HepG2 (cell line): ENCODE measurements around the gene BSND. TPM values are rescaled to one million over a fixed set of nuclear protein-coding genes. Genes with fewer than 3 reads are reported as not detected.

Experiments used
- ATAC-seq: fragments of 200-7000 bp; cut with Tn5 transposase; 3 replicates; pipeline ENCODE4 v1.9.1; 2020; ENCODE audit warnings: mild to moderate bottlenecking, moderate library complexity
- BruUV-seq: library from RNA; stranded (reverse); fragments of 400-500 nt; replicated peaks from 2 replicates; lab custom pipeline; 2021; lab: Mats Ljungman, UMichigan
- CTCF ChIA-PET: fragments of 300-600 bp; formaldehyde crosslinking; extraction: SDS; loops from one replicate; lab custom pipeline; 2021; ENCODE audit warnings: low total read pairs, inconsistent platforms, low intra/inter-chr PET ratio; lab: Yijun Ruan, JAX
- POLR2A ChIA-PET: fragments of 350-600 bp; sonication (Branson Sonifier 250); formaldehyde crosslinking; loops from one replicate; lab custom pipeline; 2020; ENCODE audit warnings: antibody characterized with exemption, inconsistent platforms; lab: Yijun Ruan, JAX
- DNase-seq: peaks from one replicate; pipeline ENCODE4 v3.0.0-alpha.2; 2015; ENCODE audit warnings: low spot score
- FAIRE-seq: peaks from 3 replicates; lab custom pipeline; 2011; peaks lifted over from hg19 to GRCh38; lab: Jason Lieb, UNC
- H2AFZ ChIP-seq: one replicate; pipeline ENCODE4 v1.6.1; 2011; ENCODE audit warnings: low read length, inconsistent platforms
- H3K27ac ChIP-seq: fragments of 300-600 bp; 3 replicates; pipeline ENCODE4 v1.8.0; 2011; ENCODE audit warnings: mixed run types, mild to moderate bottlenecking, mixed read lengths, low read length, inconsistent platforms; ENCODE audit not compliant: insufficient read depth; ENCODE audit errors: extremely low read length
- H3K27me3 ChIP-seq, 2 experiments: fragments of 200-600 bp in 1 of 2; 2 replicates in 1 of 2; 3 replicates in 1 of 2; pipeline versions ENCODE4 v1.6.0 to v1.8.0; 2011; ENCODE audit warnings: low read length in 2 of 2, mild to moderate bottlenecking in 2 of 2, moderate library complexity in 2 of 2, inconsistent platforms in 1 of 2; ENCODE audit not compliant: insufficient read depth in 2 of 2, control insufficient read depth in 1 of 2
- H3K36me3 ChIP-seq, 2 experiments: fragments of 200-600 bp in 1 of 2; replicated peaks in 1 of 2; 2 replicates in 1 of 2; 3 replicates in 1 of 2; pipeline versions ENCODE4 v1.5.1 to v1.8.0; 2011; ENCODE audit warnings: low read length in 2 of 2, inconsistent platforms in 1 of 2; ENCODE audit not compliant: insufficient read depth in 2 of 2, control insufficient read depth in 1 of 2
- H3K4me1 ChIP-seq: 2 replicates; pipeline ENCODE4 v1.5.1; 2012; ENCODE audit warnings: low read length, inconsistent platforms; ENCODE audit not compliant: insufficient read depth
- H3K4me2 ChIP-seq: 2 replicates; pipeline ENCODE4 v1.6.0; 2011; ENCODE audit warnings: low read depth, low read length, inconsistent platforms
- H3K4me3 ChIP-seq, 3 experiments: fragments of 200-600 bp in 1 of 3; sonication (generic), shearing (Covaris generic) in 1 of 3; replicated peaks in 1 of 3; 2 replicates each; pipeline ENCODE4 v1.5.1; 2011 to 2016; ENCODE audit warnings: low read length in 3 of 3, inconsistent platforms in 2 of 3, low read depth in 2 of 3, mild to moderate bottlenecking in 2 of 3, control low read depth in 1 of 3, mixed read lengths in 1 of 3; ENCODE audit not compliant: insufficient read depth in 1 of 3
- H3K79me2 ChIP-seq: one replicate; pipeline ENCODE4 v1.6.1; 2011; ENCODE audit warnings: low read length, inconsistent platforms; ENCODE audit not compliant: insufficient read depth
- H3K9ac ChIP-seq: 2 replicates; pipeline ENCODE4 v1.6.0; 2011; ENCODE audit warnings: mild to moderate bottlenecking, low read depth, low read length, inconsistent platforms; ENCODE audit not compliant: insufficient read depth
- H3K9me3 ChIP-seq: 2 replicates; pipeline ENCODE4 v1.5.1; 2012; ENCODE audit warnings: mild to moderate bottlenecking, low read length
- H4K20me1 ChIP-seq: 2 replicates; pipeline ENCODE4 v1.6.0; 2011; ENCODE audit warnings: inconsistent platforms, mild to moderate bottlenecking, low read length, moderate library complexity; ENCODE audit not compliant: insufficient read depth
- CBX1 ChIP-seq: IDR thresholded peaks from one replicate; pipeline ENCODE4 v1.6.1; 2016; ENCODE audit warnings: antibody characterized with exemption, low read depth
- DNMT1 ChIP-seq: sonication (generic); formaldehyde crosslinking; IDR thresholded peaks from 2 replicates; pipeline ENCODE4 v1.5.1; 2020; ENCODE audit warnings: mild to moderate bottlenecking, missing genetic modification reagents
- E2F5 ChIP-seq: sonication (generic); formaldehyde crosslinking; conservative IDR thresholded peaks from 2 replicates; pipeline ENCODE4 v1.4.0; 2020; ENCODE audit warnings: missing genetic modification reagents
- GLMP ChIP-seq: sonication (generic); formaldehyde crosslinking; IDR thresholded peaks from 2 replicates; pipeline ENCODE4 v1.9.0; 2021; ENCODE audit warnings: missing genetic modification reagents, mild to moderate bottlenecking, borderline replicate concordance
- HDAC1 ChIP-seq: sonication (generic); formaldehyde crosslinking; IDR thresholded peaks from 2 replicates; pipeline ENCODE4 v1.5.1; 2020; ENCODE audit warnings: mild to moderate bottlenecking, missing genetic modification reagents
- HOMEZ ChIP-seq: IDR thresholded peaks from 2 replicates; pipeline ENCODE4 v1.6.1; 2016; ENCODE audit warnings: low read depth
- KDM2A ChIP-seq: sonication (generic); formaldehyde crosslinking; IDR thresholded peaks from 2 replicates; pipeline ENCODE4 v1.4.0; 2020; ENCODE audit warnings: low read depth, missing genetic modification reagents, borderline replicate concordance
- MAX ChIP-seq: IDR thresholded peaks from 2 replicates; pipeline ENCODE4 v1.6.1; 2012; ENCODE audit warnings: inconsistent platforms
- PHF20 ChIP-seq: sonication (generic); formaldehyde crosslinking; IDR thresholded peaks from 2 replicates; pipeline ENCODE4 v1.5.0; 2020; ENCODE audit warnings: mild to moderate bottlenecking, missing genetic modification reagents
- RORA ChIP-seq: sonication (generic); formaldehyde crosslinking; IDR thresholded peaks from 2 replicates; pipeline ENCODE4 v1.5.0; 2020; ENCODE audit warnings: mild to moderate bottlenecking, missing genetic modification reagents, moderate library complexity
- SPEN ChIP-seq: sonication (generic); formaldehyde crosslinking; IDR thresholded peaks from 2 replicates; pipeline ENCODE4 v1.5.1; 2020; ENCODE audit warnings: low read depth, mild to moderate bottlenecking, missing genetic modification reagents
- THAP8 ChIP-seq: sonication (generic); formaldehyde crosslinking; IDR thresholded peaks from 2 replicates; pipeline ENCODE4 v1.5.1; 2020; ENCODE audit warnings: missing genetic modification reagents, mild to moderate bottlenecking, borderline replicate concordance
- TIGD3 ChIP-seq: sonication (generic); formaldehyde crosslinking; IDR thresholded peaks from 2 replicates; pipeline ENCODE4 v1.5.1; 2020; ENCODE audit warnings: mild to moderate bottlenecking, missing genetic modification reagents, borderline replicate concordance
- ZBTB1 ChIP-seq: sonication (generic); formaldehyde crosslinking; IDR thresholded peaks from 2 replicates; pipeline ENCODE4 v1.4.0; 2020; ENCODE audit warnings: missing genetic modification reagents, borderline replicate concordance
- ZNF143 ChIP-seq: sonication (generic); formaldehyde crosslinking; IDR thresholded peaks from 2 replicates; pipeline ENCODE4 v1.4.0; 2020; ENCODE audit warnings: missing genetic modification reagents
- ZNF17 ChIP-seq: sonication (generic); formaldehyde crosslinking; IDR thresholded peaks from 2 replicates; pipeline ENCODE4 v1.5.0; 2020; ENCODE audit warnings: mild to moderate bottlenecking, missing genetic modification reagents
- ZNF460 ChIP-seq: sonication (generic); formaldehyde crosslinking; IDR thresholded peaks from 2 replicates; pipeline ENCODE4 v1.5.1; 2020; ENCODE audit warnings: missing genetic modification reagents, mild to moderate bottlenecking, borderline replicate concordance
- WGBS: methylation state at CpG from one replicate; pipeline ENCODE4 v1.1.6; 2017; ENCODE audit warnings: low lambda C conversion rate; 5-methylcytosine and 5-hydroxymethylcytosine counted together
- in situ Hi-C: cut with HindIII; loops from 2 replicates; pipeline ENCODE4 v1.10.0; 2017; ENCODE audit warnings: low pct_unique_long_range_greater_than_20kb; ENCODE audit not compliant: extremely low pct_ligation_motif_present
- intact Hi-C: fragments of 100-400 bp; cut with micrococcal nuclease; formaldehyde crosslinking; loops from one replicate; pipeline ENCODE4 v1.10.0; 2022; ENCODE audit not compliant: unreplicated experiment
- polyA plus RNA-seq, 8 experiments: library from polyadenylated mRNA; depleted of rRNA in 3 of 8; stranded (reverse) in 7 of 8; unstranded in 1 of 8; fragments of >200 nt; fragmentation: Illumina TruSeq in 4 of 8; extraction: Trizol in 4 of 8; gene quantifications; 2 replicates each; pipeline versions ENCODE4 v1.2.1 to v1.2.3, GENCODE V29; 2011 to 2016; ENCODE audit warnings: low read depth in 4 of 8, missing spikeins in 1 of 8, mixed read lengths in 1 of 8; ENCODE audit not compliant: insufficient read depth in 1 of 8
- total RNA-seq, 5 experiments: library from RNA; depleted of rRNA; stranded (reverse); fragments of >200 nt; fragmentation: Illumina TruSeq; extraction: Trizol; gene quantifications; 2 replicates each; pipeline ENCODE4 v1.2.3, GENCODE V29; 2016; ENCODE audit warnings: low read depth in 1 of 5
- TF ChIP-seq, protein P1 (sequence below): sonication (generic); formaldehyde crosslinking; IDR thresholded peaks from 2 replicates; pipeline ENCODE4 v1.8.0; 2023; ENCODE audit warnings: mild to moderate bottlenecking, missing genetic modification reagents

Gene BSND
- total and polyA plus RNA-seq, 2 of the 13 experiments (the other 11 are each of a cell fraction or from before 2014, with no cell fraction given) = not detected

DNA sequence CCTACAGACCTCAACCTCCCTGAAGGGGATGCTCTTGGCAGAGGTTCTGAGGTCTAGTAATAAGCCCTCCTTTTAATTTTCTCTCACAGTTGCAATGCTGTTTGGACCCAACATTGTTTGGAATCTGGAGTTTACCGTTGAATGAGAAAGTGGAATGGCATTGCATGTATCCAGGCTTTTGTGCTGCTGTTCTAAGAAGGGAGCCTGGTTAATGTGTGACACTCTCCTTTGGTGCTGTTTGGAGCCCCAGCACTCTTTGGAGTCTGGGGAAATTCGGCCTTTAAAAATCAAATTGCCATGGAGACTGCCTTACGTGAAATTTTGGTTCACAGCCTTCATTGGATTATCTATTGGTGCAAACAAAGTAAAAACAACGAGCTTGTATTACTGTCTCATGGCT, 42.0 kb upstream of the BSND start:
- POLR2A ChIA-PET = no interaction called here
- H3K27ac ChIP-seq = no peak overlapping the region
- peaks cover 37% of the 10 kb centered on the region for H3K4me1 ChIP-seq
- H3K9me3 ChIP-seq = no peaks in the 10 kb centered on the region
- FAIRE-seq = no peak
- no peak overlapping the region for H2AFZ ChIP-seq
- no peaks in the 10 kb centered on the region for H3K36me3 ChIP-seq
- no peaks in the 10 kb centered on the region for H4K20me1 ChIP-seq
- CTCF ChIA-PET = no interaction called here
- no peak for DNase-seq
- BruUV-seq = no TSS peak
- no peak overlapping the region for H3K4me3 ChIP-seq
- H3K9ac ChIP-seq = no peak overlapping the region
- 2% methylated on average over 4 of the region's 4 CpGs for WGBS
- ATAC-seq = no peak
- in situ Hi-C loops = no loop called here
- no peak overlapping the region for H3K4me2 ChIP-seq
- H3K79me2 ChIP-seq = no peaks in the 10 kb centered on the region
- intact Hi-C loops = no loop called here
- no peak for TF ChIP-seq HOMEZ (CRISPR knock-in tag)
- TF ChIP-seq ZNF143 = no peak
- no peak for TF ChIP-seq E2F5
- no peak for TF ChIP-seq ZNF17 (CRISPR knock-in tag)
- no peak for TF ChIP-seq ZNF460 (CRISPR knock-in tag)
- no peak for TF ChIP-seq GLMP (CRISPR knock-in tag)
- no peak for TF ChIP-seq HDAC1
- no peak for TF ChIP-seq KDM2A (CRISPR knock-in tag)
- no peak for TF ChIP-seq CBX1
- TF ChIP-seq, protein P1, sequence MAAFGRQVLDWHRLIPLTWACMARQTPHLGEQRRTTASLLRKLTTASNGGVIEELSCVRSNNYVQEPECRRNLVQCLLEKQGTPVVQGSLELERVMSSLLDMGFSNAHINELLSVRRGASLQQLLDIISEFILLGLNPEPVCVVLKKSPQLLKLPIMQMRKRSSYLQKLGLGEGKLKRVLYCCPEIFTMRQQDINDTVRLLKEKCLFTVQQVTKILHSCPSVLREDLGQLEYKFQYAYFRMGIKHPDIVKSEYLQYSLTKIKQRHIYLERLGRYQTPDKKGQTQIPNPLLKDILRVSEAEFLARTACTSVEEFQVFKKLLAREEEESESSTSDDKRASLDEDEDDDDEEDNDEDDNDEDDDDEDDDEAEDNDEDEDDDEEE (CRISPR knock-in tag) = no peak
- no peak for TF ChIP-seq SPEN (CRISPR knock-in tag)
- no peak for TF ChIP-seq ZBTB1 (CRISPR knock-in tag)
- no peak for TF ChIP-seq RORA (CRISPR knock-in tag)
- no peak for TF ChIP-seq MAX
- no peak for TF ChIP-seq THAP8 (CRISPR knock-in tag)
- TF ChIP-seq TIGD3 (CRISPR knock-in tag) = no peak
- no peak for TF ChIP-seq DNMT1
- no peak for TF ChIP-seq PHF20 (CRISPR knock-in tag)
- TF ChIP-seq, all 625 proteins: peak for 0
- H3K27me3 ChIP-seq = 0 out of 5 replicates have a peak, but pooled peaks cover 0 to 3% of the 10 kb centered on the region in 2 experiments
